Right lung (tissue), 10 donors: ENCODE results near the gene PDPK1. TPM values are rescaled to one million over a fixed set of nuclear protein-coding genes. Genes with fewer than 3 reads are reported as not detected.

Experiments
- DNase-seq, 2 donors: peaks; one replicate each; pipeline ENCODE4 v3.0.0-alpha.2; 2013
- long read RNA-seq, 8 donors: transcript quantifications; one replicate each; lab custom pipeline, GENCODE V29; 2026
- polyA plus RNA-seq, 5 donors: library from polyadenylated mRNA; unstranded; fragments of 120-200 nt; gene quantifications; one replicate each; pipeline versions ENCODE4 v1.2.1 to v1.2.3, GENCODE V29; 2013; ENCODE audit warnings: inconsistent platforms in 1 of 5, low replicate concordance in 1 of 5; ENCODE audit not compliant: insufficient read length in 5 of 5, insufficient read depth in 1 of 5

PDPK1 gene
- polyA plus RNA-seq: 10 to 100 TPM; 35.2 to 43.4 (median 37.9) TPM
- long read RNA-seq, donor 1, full-length matches to known transcripts: 8 of 13 reads
- long read RNA-seq, donor 1, partial matches to known transcripts: 5 of 13 reads
- long read RNA-seq, donor 1, other reads (novel, unspliced or antisense): 0 of 13 reads
- long read RNA-seq, donor 2, full-length matches to known transcripts: 7 of 19 reads
- long read RNA-seq, donor 2, partial matches to known transcripts: 12 of 19 reads
- long read RNA-seq, donor 2, other reads (novel, unspliced or antisense): 0 of 19 reads
- long read RNA-seq, donor 3, full-length matches to known transcripts: 1 of 1 reads
- long read RNA-seq, donor 3, partial matches to known transcripts: 0 of 1 reads
- long read RNA-seq, donor 3, other reads (novel, unspliced or antisense): 0 of 1 reads
- long read RNA-seq, donor 4, full-length matches to known transcripts: 4 of 4 reads
- long read RNA-seq, donor 4, partial matches to known transcripts: 0 of 4 reads
- long read RNA-seq, donor 4, other reads (novel, unspliced or antisense): 0 of 4 reads
- long read RNA-seq, donor 5, full-length matches to known transcripts: 7 of 12 reads
- long read RNA-seq, donor 5, partial matches to known transcripts: 5 of 12 reads
- long read RNA-seq, donor 5, other reads (novel, unspliced or antisense): 0 of 12 reads
- long read RNA-seq, donor 6, full-length matches to known transcripts: 7 of 27 reads
- long read RNA-seq, donor 6, partial matches to known transcripts: 20 of 27 reads
- long read RNA-seq, donor 6, other reads (novel, unspliced or antisense): 0 of 27 reads
- long read RNA-seq, donor 7, full-length matches to known transcripts: 26 of 26 reads
- long read RNA-seq, donor 7, partial matches to known transcripts: 0 of 26 reads
- long read RNA-seq, donor 7, other reads (novel, unspliced or antisense): 0 of 26 reads
- long read RNA-seq, donor 8, full-length matches to known transcripts: 1 of 1 reads
- long read RNA-seq, donor 8, partial matches to known transcripts: 0 of 1 reads
- long read RNA-seq, donor 8, other reads (novel, unspliced or antisense): 0 of 1 reads

GRCh38 chr16:2537451-2538379 is at the start of gene PDPK1:
Gene PDPK1, plus strand, starts transcription at chr16:2538021. Its CDS starts 92 bp downstream, at chr16:2538113.
- DNase-seq: peak; percentile 93 to 94

GRCh38 chr16:2489581-2489980 is 48.2 kb upstream of the PDPK1 start:
- DNase-seq: no peak

GRCh38 chr16:2490190-2491105 is 47.4 kb upstream of the PDPK1 start:
- DNase-seq: no peak

GRCh38 chr16:2492292-2492691 is 45.5 kb upstream of the PDPK1 start:
- DNase-seq: no peak

- DNase-seq: no peak
Observed at GRCh38 chr16:2493605-2494004, 44.2 kb upstream of the PDPK1 start.

- no peak for DNase-seq
Observed at GRCh38 chr16:2494616-2495015, 43.2 kb upstream of the PDPK1 start.

GRCh38 chr16:2495041-2495440 is 42.8 kb upstream of the PDPK1 start:
- no peak for DNase-seq

- DNase-seq: no peak
Observed at GRCh38 chr16:2496223-2497115, 41.4 kb upstream of the PDPK1 start.

- DNase-seq: no peak
Observed at GRCh38 chr16:2497116-2497630, 40.6 kb upstream of the PDPK1 start.

- peak in 1 of 2 donors; percentile 72 for DNase-seq
Observed at GRCh38 chr16:2497695-2498484, 39.9 kb upstream of the PDPK1 start.

GRCh38 chr16:2498531-2499253 is 39.1 kb upstream of the PDPK1 start:
- no peak for DNase-seq

- no peak for DNase-seq
Observed at GRCh38 chr16:2499454-2499853, 38.4 kb upstream of the PDPK1 start.

- no peak for DNase-seq
Observed at GRCh38 chr16:2499890-2500429, 37.9 kb upstream of the PDPK1 start.

- no peak for DNase-seq
Observed at GRCh38 chr16:2500430-2500917, 37.3 kb upstream of the PDPK1 start.

GRCh38 chr16:2500918-2501750 is 36.7 kb upstream of the PDPK1 start:
- peak; percentile 87 to 90 for DNase-seq
